ENCODE results near the gene SMAD4.
A peak's percentile ranks its signal among the peaks of the same experiment; 100 is the strongest.
"Not testable (repeated sequence)": the region's sequence is repeated elsewhere in the genome, so short reads cannot be mapped to it uniquely, and the experiment has no call there.

The SMAD4 gene

DNA sequence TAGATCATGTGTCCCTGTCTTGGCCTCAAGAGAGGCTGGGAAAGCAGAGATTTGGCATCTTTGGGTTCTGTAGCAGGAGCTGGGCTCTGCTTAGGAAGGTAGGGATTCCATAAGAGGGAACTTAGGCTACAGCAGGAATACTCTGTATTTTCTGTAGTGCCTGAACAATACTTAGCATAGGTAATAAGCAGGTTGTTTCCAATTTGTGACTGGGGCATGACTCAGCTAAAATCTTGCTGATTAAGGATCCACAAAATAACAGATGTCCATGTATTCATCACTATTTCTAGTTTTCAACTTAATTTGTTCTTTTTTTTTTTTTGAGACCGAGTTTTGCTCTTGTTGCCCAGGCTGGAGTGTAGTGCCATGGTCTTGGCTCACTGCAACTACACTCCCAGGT is 68.5 kb downstream of the SMAD4 start:
- in situ Hi-C loops (cut with HindIII; ENCODE audit: low sequenced_read_pairs), result no loop called here
- DNase-seq (ENCODE audit: low read depth), result no peak

GRCh38 chr18:51100385-51101120 is 70.5 kb downstream of the SMAD4 start:
- TF ChIP-seq, protein P1, sequence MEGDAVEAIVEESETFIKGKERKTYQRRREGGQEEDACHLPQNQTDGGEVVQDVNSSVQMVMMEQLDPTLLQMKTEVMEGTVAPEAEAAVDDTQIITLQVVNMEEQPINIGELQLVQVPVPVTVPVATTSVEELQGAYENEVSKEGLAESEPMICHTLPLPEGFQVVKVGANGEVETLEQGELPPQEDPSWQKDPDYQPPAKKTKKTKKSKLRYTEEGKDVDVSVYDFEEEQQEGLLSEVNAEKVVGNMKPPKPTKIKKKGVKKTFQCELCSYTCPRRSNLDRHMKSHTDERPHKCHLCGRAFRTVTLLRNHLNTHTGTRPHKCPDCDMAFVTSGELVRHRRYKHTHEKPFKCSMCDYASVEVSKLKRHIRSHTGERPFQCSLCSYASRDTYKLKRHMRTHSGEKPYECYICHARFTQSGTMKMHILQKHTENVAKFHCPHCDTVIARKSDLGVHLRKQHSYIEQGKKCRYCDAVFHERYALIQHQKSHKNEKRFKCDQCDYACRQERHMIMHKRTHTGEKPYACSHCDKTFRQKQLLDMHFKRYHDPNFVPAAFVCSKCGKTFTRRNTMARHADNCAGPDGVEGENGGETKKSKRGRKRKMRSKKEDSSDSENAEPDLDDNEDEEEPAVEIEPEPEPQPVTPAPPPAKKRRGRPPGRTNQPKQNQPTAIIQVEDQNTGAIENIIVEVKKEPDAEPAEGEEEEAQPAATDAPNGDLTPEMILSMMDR (IDR thresholded peaks at IDR 0.05; ENCODE audit: low read depth, low read length, missing control alignments), result no peak
- in situ Hi-C loops (cut with HindIII; ENCODE audit: low sequenced_read_pairs), result no loop called here
- DNase-seq (ENCODE audit: low read depth), result no peak
- H3K4me3 ChIP-seq (ENCODE audit: low read depth, low read length), result no peak overlapping the region

More for the DNA sequence above, 68.5 kb downstream of the SMAD4 start:
- no peak overlapping the region for H3K4me3 ChIP-seq (ENCODE audit: low read depth, low read length)
- TF ChIP-seq, protein P1 (IDR thresholded peaks at IDR 0.05; ENCODE audit: low read depth, low read length, missing control alignments), result no peak

DNA sequence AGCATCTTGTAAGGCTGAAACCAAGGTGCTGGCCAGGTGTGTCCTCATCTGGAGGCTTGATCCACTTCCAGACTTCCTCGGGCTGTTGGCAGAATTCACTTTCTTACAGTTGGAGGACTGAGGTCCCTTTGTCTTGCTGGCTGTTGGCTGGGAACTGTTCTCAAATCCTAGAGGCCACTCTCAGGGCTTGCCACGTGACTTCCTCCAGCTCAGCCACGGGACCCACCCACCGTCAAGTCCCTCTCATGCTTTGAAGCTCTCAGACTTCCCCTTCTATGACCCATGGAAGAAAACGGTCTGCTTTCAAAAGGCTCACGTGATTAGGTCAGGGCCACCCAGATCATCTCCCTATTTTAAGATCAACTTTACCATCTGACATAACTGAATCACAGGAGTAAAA is 77.1 kb downstream of the SMAD4 start:
- in situ Hi-C loops (cut with HindIII; ENCODE audit: low sequenced_read_pairs), result no loop called here
- TF ChIP-seq, protein P1 (IDR thresholded peaks at IDR 0.05; ENCODE audit: low read depth, low read length, missing control alignments), result no peak
- H3K4me3 ChIP-seq (ENCODE audit: low read depth, low read length), result no peak overlapping the region
- no peak for DNase-seq (ENCODE audit: low read depth)

- DNase-seq (ENCODE audit: low read depth), result no peak
- TF ChIP-seq, protein P1 (IDR thresholded peaks at IDR 0.05; ENCODE audit: low read depth, low read length, missing control alignments), result no peak
- in situ Hi-C loops (cut with HindIII; ENCODE audit: low sequenced_read_pairs), result no loop called here
- H3K4me3 ChIP-seq (ENCODE audit: low read depth, low read length), result no peak overlapping the region
Observed at GRCh38 chr18:51107598-51108305, 77.7 kb downstream of the SMAD4 start.

- in situ Hi-C loops (cut with HindIII; ENCODE audit: low sequenced_read_pairs), result no loop called here
- no peak overlapping the region for H3K4me3 ChIP-seq (ENCODE audit: low read depth, low read length)
- no peak for DNase-seq (ENCODE audit: low read depth)
- TF ChIP-seq, protein P1 (IDR thresholded peaks at IDR 0.05; ENCODE audit: low read depth, low read length, missing control alignments), result no peak
Observed at GRCh38 chr18:51108330-51108729, 78.3 kb downstream of the SMAD4 start.

DNA sequence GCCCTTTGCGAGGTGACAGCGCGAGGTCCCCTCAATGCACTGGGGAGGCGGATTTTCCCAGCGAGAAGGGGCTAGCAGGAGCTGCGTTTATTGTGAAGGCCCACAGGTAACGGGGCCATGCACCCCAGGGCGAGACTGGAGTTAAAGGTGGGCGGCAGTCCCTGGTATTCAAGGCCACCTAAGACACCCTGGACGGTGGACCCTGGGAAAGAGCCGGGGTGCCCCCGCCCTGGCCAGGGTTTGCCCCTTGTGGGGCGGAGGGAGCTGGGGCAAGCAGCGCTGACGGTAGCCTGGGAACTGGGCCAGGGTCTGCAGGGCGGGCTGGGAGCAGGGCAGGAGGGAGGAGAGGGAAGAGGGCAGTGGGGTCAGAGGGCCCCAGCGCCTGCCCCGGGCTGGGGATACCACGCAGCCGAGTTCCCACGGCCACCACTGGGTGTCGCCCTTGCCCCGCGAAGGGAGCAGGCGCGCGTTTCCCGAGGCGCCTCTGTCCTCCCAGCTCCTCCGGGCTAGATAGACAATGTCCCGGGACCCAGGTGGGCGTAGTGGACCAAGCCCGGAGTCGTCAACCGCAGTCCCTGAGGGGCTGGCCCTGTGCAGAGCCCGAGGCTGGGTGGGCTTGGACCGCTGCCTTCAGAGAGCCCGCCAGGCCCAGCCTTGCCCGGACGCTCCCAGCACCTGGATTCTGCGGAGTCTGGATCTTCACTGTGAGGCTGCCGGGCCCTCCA is 80.2 kb downstream of the SMAD4 start:
- no peak for DNase-seq (ENCODE audit: low read depth)
- in situ Hi-C loops (cut with HindIII; ENCODE audit: low sequenced_read_pairs), result no loop called here
- H3K4me3 ChIP-seq (ENCODE audit: low read depth, low read length), result no peak overlapping the region
- TF ChIP-seq, protein P1 (IDR thresholded peaks at IDR 0.05; ENCODE audit: low read depth, low read length, missing control alignments), result peak; percentile 83

- in situ Hi-C loops (cut with HindIII; ENCODE audit: low sequenced_read_pairs), result not testable (repeated sequence)
Observed at GRCh38 chr18:51111633-51112355, 81.8 kb downstream of the SMAD4 start.

DNA sequence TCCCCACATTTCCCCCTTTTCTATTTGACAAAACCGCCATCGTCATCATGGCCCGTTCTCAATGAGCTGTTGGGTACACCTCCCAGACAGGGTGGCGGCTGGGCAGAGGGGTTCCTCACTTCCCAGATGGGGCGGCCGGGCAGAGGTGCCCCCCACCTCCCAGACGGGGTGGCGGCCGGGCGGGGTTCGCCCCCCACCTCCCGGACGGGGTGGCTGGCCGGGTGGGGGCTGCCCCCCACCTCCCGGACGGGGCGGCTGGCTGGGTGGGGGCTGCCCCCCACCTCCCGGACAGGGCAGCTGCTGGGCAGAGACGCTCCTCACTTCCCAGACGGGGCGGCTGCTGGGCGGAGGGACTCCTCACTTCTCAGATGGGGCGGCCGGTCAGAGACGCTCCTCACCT is 87.0 kb downstream of the SMAD4 start:
- in situ Hi-C loops (cut with HindIII; ENCODE audit: low sequenced_read_pairs); H3K4me3 ChIP-seq (ENCODE audit: low read depth, low read length); DNase-seq (ENCODE audit: low read depth): not testable (repeated sequence)

More at GRCh38 chr18:51111633-51112355, 81.8 kb downstream of the SMAD4 start:
- not testable (repeated sequence) for DNase-seq (ENCODE audit: low read depth); H3K4me3 ChIP-seq (ENCODE audit: low read depth, low read length)

- DNase-seq (ENCODE audit: low read depth); H3K4me3 ChIP-seq (ENCODE audit: low read depth, low read length); in situ Hi-C loops (cut with HindIII; ENCODE audit: low sequenced_read_pairs): not testable (repeated sequence)
Observed at GRCh38 chr18:51119561-51119960, 89.5 kb downstream of the SMAD4 start.

Measured in astrocyte of the cerebellum (primary cell).